ENCODE results near the gene CHD2.

DNA sequence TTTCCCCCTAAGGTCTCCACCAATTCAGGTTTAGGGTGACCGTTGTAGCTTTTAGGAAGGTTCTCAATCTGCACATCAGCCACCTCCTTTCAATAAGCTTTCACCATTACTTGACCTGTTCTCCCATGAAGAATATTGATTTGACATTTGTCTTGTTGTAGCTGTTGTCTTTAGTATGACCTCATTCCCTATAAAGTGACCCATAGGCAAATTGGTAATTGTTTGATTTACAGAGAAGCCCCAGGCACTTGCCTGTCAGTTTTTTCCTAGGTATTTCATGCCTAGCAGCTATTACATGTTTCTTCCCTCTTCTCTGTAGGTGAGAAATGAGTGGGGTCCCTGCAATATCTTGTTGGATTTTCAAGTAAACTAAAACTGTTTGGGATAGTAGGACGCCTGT lies 36.0 kb downstream of the CHD2 start:
- TF ChIP-seq POLR2AphosphoS5 (IDR thresholded peaks at IDR 0.05; ENCODE audit: insufficient read depth, low read depth, low read length) (no peak), POLR2A (IDR thresholded peaks at IDR 0.05; ENCODE audit: low read depth, low read length) (no peak), GATA2 (IDR thresholded peaks at IDR 0.05; ENCODE audit: insufficient read depth, insufficient read length, low read depth, low read length) (no peak), EZH2 (IDR thresholded peaks at IDR 0.05; ENCODE audit: borderline replicate concordance, low read depth, low read length, severe bottlenecking) (no peak), MYC (IDR thresholded peaks at IDR 0.05; ENCODE audit: low read depth, low read length) (no peak)
- TF ChIP-seq, protein P1, sequence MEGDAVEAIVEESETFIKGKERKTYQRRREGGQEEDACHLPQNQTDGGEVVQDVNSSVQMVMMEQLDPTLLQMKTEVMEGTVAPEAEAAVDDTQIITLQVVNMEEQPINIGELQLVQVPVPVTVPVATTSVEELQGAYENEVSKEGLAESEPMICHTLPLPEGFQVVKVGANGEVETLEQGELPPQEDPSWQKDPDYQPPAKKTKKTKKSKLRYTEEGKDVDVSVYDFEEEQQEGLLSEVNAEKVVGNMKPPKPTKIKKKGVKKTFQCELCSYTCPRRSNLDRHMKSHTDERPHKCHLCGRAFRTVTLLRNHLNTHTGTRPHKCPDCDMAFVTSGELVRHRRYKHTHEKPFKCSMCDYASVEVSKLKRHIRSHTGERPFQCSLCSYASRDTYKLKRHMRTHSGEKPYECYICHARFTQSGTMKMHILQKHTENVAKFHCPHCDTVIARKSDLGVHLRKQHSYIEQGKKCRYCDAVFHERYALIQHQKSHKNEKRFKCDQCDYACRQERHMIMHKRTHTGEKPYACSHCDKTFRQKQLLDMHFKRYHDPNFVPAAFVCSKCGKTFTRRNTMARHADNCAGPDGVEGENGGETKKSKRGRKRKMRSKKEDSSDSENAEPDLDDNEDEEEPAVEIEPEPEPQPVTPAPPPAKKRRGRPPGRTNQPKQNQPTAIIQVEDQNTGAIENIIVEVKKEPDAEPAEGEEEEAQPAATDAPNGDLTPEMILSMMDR (IDR thresholded peaks at IDR 0.05; ENCODE audit: extremely low read depth in 1 of 2, insufficient read depth in 1 of 2, low read depth in 1 of 2, low read length in 2 of 2), result no peak
